Ammon's horn (tissue), 1 donor: ENCODE measurements around the gene IMPDH1.

Experiments used
- DNase-seq: peaks from one replicate; pipeline ENCODE4 v3.0.0-alpha.2; 2016; ENCODE audit warnings: low spot score

Gene IMPDH1

GRCh38 chr7:128359939-128360338 lies 49.8 kb downstream of the IMPDH1 start:
- no peak for DNase-seq

DNA sequence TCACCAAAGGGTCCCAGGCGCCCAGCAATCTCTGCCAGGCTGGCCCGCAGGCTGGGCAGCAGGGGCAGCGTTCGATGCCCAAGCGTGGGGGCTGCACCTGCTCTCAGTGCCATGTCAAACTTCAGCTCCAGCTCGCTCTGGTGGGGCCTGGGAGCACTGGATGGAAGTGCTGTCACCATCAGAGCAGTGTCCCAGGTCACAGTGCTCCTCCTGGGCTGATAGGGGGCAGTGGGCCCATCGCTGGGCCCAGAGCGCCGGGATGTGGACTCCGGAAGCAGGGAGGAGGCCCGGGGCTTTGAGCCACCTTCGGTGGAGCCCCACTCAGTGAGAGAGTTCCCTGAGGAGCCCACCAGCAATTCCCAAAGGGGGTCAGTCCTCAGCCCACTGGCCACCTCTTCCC lies 50.4 kb downstream of the IMPDH1 start:
- DNase-seq: no peak

GRCh38 chr7:128358233-128358632 lies 51.5 kb downstream of the IMPDH1 start:
- DNase-seq: no peak

DNA sequence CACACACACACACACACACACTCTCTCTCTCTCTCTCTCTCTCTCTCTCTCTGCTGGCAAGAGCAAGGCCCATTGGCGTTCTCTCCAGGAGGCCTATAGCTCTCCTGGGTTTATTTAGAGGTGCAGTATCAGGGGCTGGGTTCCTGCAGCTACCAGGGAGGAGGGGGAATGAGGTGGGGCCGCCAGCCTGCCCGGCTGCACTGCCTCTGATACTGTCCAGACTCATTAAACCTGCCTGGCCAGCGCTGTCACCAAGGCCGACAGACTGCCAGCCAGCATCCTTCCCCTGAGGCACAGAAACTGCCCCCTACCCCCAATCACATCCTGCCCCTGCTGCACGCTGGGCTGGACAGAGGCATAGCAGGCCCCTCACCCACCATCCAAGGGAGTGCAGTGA lies 52.6 kb downstream of the IMPDH1 start:
- no peak for DNase-seq

- no peak for DNase-seq
Measured at GRCh38 chr7:128356546-128357216, 53.1 kb downstream of the IMPDH1 start.

GRCh38 chr7:128353610-128354009 lies 56.2 kb downstream of the IMPDH1 start:
- DNase-seq: no peak

DNA sequence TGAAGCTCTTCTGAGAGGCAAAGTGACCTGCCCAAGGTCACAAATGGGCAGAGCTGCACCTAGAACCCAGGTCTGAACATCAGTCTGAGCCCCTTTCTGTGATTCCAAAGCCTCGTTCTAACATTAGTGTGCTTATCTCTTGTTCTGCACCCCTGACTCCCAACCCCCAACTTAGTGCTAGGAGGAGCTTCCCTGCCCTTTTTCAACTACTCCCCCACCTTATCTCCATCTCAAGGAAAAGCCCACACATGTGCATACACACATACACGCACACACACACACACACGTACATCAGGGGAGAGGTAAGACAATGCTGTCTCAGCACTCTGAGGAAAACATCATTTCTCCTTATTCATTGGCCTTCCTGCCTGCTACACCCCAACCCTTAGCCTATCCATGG lies 56.6 kb downstream of the IMPDH1 start:
- DNase-seq: no peak

GRCh38 chr7:128352636-128353035 lies 57.1 kb downstream of the IMPDH1 start:
- DNase-seq: no peak

DNA sequence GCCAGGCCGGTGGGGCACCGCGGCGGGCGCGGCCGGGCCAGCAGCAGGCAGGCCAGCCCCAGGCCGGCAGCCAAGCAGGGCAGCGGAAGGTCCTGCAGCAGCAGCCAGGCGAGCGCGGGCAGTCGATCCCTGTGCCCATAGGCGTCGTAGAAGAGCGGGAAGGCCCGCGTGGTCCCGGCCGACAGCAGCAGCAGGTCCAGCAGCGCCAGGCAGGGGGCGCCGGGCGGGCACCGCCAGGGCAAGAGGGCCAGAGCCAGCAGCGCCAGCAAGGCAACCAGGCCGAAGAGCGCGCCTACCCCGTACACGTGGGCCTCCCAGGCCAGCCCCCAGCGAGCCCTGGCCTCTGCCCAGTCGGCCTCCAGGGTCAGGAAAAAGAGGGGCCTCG lies 57.6 kb downstream of the IMPDH1 start:
- peak; percentile 44 for DNase-seq

DNA sequence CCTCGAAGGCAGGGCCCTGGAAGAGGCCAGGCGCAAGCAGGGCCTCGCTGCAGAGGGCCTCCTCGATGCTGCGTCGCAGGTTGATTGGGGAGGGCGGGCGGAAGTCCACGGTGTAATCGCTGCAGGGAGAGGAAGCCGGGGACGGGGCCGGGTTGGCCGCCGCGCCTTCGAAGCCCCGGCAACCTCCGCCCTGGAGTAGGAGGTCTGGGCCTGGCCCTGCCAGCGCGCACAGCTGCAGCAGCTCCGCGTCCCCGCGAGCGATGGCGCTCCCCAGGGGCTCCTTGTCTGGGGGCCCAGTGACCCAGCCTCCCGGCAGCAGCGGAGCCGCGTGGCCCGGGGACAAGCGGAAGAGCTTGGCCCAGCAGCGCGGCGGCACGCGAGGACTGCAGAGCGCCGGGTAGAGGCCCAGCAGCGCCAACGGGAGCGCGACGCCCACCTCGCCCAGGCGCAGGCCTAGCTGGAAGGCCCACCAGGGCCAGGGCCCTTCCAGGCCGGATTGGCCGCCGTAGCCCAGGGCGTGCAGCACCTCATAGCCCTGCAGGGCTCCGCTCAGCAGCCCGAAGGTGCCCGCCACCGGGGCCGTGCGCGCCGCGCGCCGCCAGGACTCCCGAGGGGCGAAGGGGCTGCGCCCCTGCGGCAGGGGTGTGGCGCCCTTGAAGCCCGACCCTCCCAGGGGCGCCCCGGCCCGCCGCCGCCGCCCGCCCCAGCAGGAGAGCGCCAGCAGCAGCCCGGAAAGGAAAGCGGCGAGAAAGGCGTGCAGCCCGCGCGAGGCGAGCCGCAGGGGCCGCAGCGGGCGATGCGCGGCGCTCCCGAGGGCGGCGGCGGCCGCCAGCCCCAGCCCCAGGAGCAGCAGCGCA lies 58.3 kb downstream of the IMPDH1 start:
- no peak for DNase-seq

DNA sequence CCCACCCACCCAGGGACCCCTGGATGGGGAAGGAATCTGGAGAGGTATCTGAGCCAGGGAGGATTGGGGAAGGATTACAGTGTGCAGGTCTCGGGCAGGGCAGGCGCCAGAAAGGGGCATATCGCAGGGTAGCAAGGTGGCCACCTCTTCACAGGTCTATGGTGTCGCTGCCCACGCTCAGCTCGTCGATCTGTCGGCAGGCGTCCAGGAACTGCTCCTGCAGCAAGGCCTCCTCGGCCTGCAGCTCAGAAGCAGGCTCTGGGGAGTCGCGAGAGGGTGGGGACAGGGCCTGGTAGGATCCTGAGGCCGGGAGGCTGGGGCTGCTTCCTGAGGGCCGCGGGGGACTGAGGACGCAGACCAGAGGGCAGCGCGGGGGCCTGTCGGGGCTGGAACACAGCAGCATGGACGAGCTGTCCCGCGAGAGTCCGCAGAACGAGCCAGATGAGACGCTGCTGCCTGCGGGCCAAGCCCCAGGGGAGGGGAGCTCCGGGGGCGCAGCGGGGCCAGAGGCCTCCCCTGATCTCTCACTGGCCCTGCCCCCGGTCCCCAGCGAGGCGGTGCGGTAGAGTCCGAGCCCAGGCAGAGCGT lies 59.0 kb downstream of the IMPDH1 start:
- DNase-seq: no peak

DNA sequence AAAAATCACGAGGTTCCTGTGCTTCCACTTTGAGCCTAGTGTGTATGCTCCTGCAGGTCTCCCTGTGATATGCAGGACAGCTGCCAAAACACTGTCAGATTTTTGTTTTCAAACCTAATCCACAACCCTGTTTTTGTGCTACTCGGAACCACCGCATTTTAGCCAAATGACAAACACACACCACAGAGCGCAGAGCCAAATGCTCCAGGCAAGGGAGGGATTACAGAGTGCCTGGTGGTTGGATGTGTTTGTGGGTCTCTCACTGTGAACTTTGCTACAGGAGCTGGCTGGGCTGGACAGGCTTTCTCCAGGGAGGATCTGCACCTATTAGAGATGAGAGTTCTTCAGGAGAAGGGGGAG lies 60.3 kb downstream of the IMPDH1 start:
- DNase-seq: no peak

DNA sequence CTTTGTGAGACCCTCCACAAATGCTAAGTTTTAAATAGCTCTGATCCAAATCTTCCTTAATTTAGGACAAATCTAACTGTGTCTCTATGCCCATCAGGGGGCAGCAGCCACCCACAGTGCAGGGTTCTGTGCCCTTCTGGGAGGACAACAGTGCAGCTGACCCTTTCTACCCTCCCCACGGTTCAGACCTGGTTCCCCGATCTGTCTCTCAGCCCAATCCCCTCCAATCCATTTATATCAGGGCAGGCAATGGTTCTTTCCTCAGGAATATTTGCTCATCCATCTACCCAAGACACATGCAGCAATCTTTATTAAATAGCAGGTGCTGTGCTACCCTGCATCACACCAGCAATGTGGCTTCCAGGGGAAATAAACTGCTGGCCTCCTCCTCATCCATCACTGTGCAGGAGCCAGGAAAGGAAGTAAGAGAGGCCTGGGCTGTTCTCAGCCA lies 62.1 kb downstream of the IMPDH1 start:
- DNase-seq: peak; percentile 72

- no peak for DNase-seq
Measured at GRCh38 chr7:128344431-128344774, 65.4 kb downstream of the IMPDH1 start.

DNA sequence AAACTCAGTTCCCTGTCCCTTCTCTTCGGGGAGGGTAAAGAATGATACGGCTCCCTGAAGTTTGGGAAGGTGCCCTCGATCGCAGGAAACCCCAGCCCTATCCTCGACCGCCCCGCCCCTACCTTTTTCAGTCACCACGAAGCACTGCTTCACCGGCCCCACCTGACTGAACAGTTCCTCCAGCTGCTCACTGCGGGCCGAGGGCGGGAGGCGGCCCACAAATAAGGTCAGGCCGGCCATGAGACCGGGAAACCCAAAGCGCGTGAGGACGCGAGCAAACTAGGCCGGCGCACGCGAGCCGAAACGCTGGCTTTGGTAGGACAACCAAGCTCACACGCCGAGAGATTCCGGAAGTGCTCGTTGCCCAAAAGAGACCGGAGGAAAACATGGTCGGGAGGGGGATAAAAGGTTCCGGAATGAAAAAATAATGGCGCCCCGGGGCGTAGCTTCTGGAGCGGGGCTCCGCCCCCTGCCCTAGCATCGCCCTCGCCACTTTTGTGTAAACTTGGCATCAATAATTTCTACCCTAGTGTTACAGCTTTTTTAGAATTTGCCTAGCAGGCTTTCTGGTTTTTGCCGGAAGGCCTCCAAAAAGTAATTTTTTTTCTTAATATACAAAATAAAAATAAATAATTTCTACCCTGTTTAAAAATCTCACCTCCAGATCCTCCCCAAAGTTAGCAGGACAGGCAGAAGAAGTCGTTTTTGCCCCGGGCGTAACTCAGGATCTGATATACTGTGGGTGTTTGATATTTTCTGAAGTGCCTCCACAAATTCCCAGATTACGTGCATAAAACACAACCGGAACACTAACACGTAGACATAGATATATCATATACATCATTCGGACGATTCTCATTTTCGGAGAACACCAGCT lies 66.0 kb downstream of the IMPDH1 start, which contains the start of gene RBM28:
Gene RBM28, minus strand, starts transcription at position 355 of the 877 bp plus-strand sequence. Its CDS starts 115 bp downstream, at position 240.
- DNase-seq: peak; percentile 87
